ENCODE data around the gene AGMO. TPM values are rescaled to one million over a fixed set of nuclear protein-coding genes. Genes with fewer than 3 reads are reported as not detected.

Gene AGMO
- total and polyA plus RNA-seq, 12 donors, result 0.05 to 0.34 (median 0.15) TPM; not detected in 7

DNA sequence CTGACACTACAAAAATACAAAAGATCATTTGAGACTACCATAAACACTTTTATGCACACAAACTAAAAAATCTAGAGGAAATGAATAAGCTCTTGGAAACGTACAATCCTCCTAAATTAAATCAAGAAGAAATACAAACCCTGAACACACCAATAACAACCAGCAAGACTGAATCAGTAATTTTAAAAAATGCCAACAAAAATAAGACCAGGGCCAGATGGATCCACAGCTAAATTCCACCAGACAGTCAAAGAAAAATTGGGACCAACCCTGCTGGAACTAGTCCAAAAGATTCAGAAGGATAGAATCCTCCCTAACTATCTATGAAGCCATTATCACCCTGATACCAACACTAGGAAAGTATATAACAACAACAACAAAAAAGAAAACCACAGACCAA is 277.4 kb downstream of the AGMO start:
- Histone ChIP-seq H3K27ac (no peak overlapping the region), H3K4me3 (no peak overlapping the region), H3K9me3 (replicated peaks in 1 of 3) (peaks cover 0 to 4% (median 0%) of the 10 kb centered on the region in 3 donors), H3K36me3 (replicated peaks in 1 of 2) (no peaks in the 10 kb centered on the region), H3K4me1 (replicated peaks in 1 of 2) (no peaks in the 10 kb centered on the region), H3K27me3 (no peaks in the 10 kb centered on the region)
- intact Hi-C loops (cut with DNase I), result no loop called here
- no peak for TF ChIP-seq POLR2A (IDR thresholded peaks at IDR 0.05)
- TF ChIP-seq, protein P1, sequence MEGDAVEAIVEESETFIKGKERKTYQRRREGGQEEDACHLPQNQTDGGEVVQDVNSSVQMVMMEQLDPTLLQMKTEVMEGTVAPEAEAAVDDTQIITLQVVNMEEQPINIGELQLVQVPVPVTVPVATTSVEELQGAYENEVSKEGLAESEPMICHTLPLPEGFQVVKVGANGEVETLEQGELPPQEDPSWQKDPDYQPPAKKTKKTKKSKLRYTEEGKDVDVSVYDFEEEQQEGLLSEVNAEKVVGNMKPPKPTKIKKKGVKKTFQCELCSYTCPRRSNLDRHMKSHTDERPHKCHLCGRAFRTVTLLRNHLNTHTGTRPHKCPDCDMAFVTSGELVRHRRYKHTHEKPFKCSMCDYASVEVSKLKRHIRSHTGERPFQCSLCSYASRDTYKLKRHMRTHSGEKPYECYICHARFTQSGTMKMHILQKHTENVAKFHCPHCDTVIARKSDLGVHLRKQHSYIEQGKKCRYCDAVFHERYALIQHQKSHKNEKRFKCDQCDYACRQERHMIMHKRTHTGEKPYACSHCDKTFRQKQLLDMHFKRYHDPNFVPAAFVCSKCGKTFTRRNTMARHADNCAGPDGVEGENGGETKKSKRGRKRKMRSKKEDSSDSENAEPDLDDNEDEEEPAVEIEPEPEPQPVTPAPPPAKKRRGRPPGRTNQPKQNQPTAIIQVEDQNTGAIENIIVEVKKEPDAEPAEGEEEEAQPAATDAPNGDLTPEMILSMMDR (IDR thresholded peaks at IDR 0.05), result no peak
- no peak for DNase-seq
- 36 to 48% (median 44%) methylated on average over 1 of the region's 1 CpG for WGBS, 4 donors

- intact Hi-C loops (cut with DNase I), result no loop called here
- TF ChIP-seq, protein P1 (IDR thresholded peaks at IDR 0.05), result no peak
- no peak for TF ChIP-seq POLR2A (IDR thresholded peaks at IDR 0.05)
- 64 to 69% (median 67%) methylated on average over 3 of the region's 3 CpGs for WGBS, 4 donors
- Histone ChIP-seq H3K27me3 (no peaks in the 10 kb centered on the region), H3K4me3 (no peak overlapping the region), H3K4me1 (replicated peaks in 1 of 2) (no peaks in the 10 kb centered on the region), H3K27ac (no peak overlapping the region), H3K36me3 (replicated peaks in 1 of 2) (no peaks in the 10 kb centered on the region), H3K9me3 (replicated peaks in 1 of 3) (peaks cover 0 to 12% (median 4%) of the 10 kb centered on the region in 3 donors)
- no peak for DNase-seq
Observed at GRCh38 chr7:15280078-15280733, 281.6 kb downstream of the AGMO start.

DNA sequence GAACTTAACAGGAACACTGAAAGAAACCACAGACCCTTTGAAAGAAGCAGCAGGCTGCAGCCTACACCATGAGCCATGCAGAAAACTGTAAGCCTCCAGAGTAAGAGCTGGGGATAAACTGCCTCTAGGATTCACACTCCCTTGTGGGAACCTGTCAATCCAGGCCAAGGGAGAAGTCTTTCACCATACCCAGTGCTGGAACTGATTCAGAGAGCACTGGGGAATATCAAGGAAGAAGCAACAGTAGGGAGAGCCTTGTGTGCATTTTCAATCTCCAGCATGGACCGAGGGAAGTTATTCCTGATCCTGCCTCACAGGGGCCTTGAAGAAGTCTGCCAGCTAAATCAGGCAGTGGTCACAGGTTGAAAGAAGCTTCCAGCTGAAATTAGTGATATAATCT is 282.2 kb downstream of the AGMO start:
- H3K27me3 ChIP-seq, result no peaks in the 10 kb centered on the region
- no peaks in the 10 kb centered on the region for H3K36me3 ChIP-seq (replicated peaks in 1 of 2)
- DNase-seq, result no peak
- TF ChIP-seq POLR2A (IDR thresholded peaks at IDR 0.05), result no peak
- peaks cover 0 to 12% (median 4%) of the 10 kb centered on the region in 3 donors for H3K9me3 ChIP-seq (replicated peaks in 1 of 3)
- no peak overlapping the region for H3K4me3 ChIP-seq
- H3K4me1 ChIP-seq (replicated peaks in 1 of 2), result no peaks in the 10 kb centered on the region
- intact Hi-C loops (cut with DNase I), result no loop called here
- WGBS, 4 donors, result 40 to 75% (median 60%) methylated on average over 1 of the region's 1 CpG
- no peak overlapping the region for H3K27ac ChIP-seq

DNA sequence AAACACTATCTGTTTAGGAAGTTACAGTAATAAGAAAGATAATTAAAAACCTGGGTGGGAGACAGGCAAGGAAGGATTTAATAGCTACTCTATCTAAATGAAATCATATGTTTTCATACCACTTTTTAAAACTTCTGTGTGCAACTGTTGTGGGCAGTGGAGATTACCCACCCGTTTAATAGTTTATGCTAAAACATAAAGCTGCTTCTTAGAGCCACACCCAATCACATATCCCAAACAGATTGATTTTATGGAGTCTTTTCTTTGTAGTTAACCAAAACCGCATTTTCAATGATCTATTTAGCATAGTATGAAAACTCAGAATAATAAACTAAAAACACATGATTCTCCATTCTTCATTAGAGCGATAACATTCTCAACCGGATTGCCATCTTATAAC is 304.1 kb downstream of the AGMO start:
- intact Hi-C loops (cut with DNase I), result no loop called here
- TF ChIP-seq, protein P1 (IDR thresholded peaks at IDR 0.05), result no peak
- no peak for TF ChIP-seq POLR2A (IDR thresholded peaks at IDR 0.05)
- no peak for DNase-seq
- Histone ChIP-seq H3K27me3 (no peaks in the 10 kb centered on the region), H3K27ac (no peak overlapping the region), H3K4me3 (no peak overlapping the region), H3K4me1 (replicated peaks in 1 of 2) (no peaks in the 10 kb centered on the region), H3K36me3 (replicated peaks in 1 of 2) (no peaks in the 10 kb centered on the region), H3K9me3 (replicated peaks in 1 of 3) (no peaks in the 10 kb centered on the region)
- 78 to 92% (median 88%) methylated on average over 4 of the region's 4 CpGs for WGBS, 4 donors

- TF ChIP-seq, protein P1 (IDR thresholded peaks at IDR 0.05), result no peak
- no peak for TF ChIP-seq POLR2A (IDR thresholded peaks at IDR 0.05)
- WGBS, 4 donors, result 72 to 95% (median 84%) methylated on average over 1 of the region's 1 CpG
Observed at GRCh38 chr7:15252181-15252580, 309.6 kb downstream of the AGMO start.

More at GRCh38 chr7:15252181-15252580, 309.6 kb downstream of the AGMO start:
- DNase-seq, result no peak
- no peak overlapping the region for H3K27ac ChIP-seq
- H3K9me3 ChIP-seq (replicated peaks in 1 of 3), result no peaks in the 10 kb centered on the region
- H3K4me1 ChIP-seq (replicated peaks in 1 of 2), result no peaks in the 10 kb centered on the region
- no peaks in the 10 kb centered on the region for H3K36me3 ChIP-seq (replicated peaks in 1 of 2)
- intact Hi-C loops (cut with DNase I), result no loop called here
- no peaks in the 10 kb centered on the region for H3K27me3 ChIP-seq
- H3K4me3 ChIP-seq, result no peak overlapping the region
